Fibroblast of lung (primary cell): Measurements from ENCODE around the gene CCDC122. TPM values are rescaled to one million over a fixed set of nuclear protein-coding genes. Genes with fewer than 3 reads are reported as not detected.

Experiments used
- DNase-seq, 2 donors: peaks; one replicate each; pipeline versions ENCODE4 v3.0.0 to v3.0.0-alpha.2; 2010; ENCODE audit warnings: low read depth in 2 of 2
- H2AFZ ChIP-seq: 2 replicates; pipeline ENCODE4 v1.5.1; 2012; ENCODE audit warnings: low read length, control low read depth, inconsistent platforms
- H3K27ac ChIP-seq: 2 replicates; pipeline ENCODE4 v1.5.1; 2011; ENCODE audit warnings: low read length, control low read depth; ENCODE audit not compliant: insufficient read depth
- H3K27me3 ChIP-seq: 2 replicates; pipeline ENCODE4 v1.5.1; 2011; ENCODE audit warnings: mild to moderate bottlenecking, low read length; ENCODE audit not compliant: control insufficient read depth, insufficient read depth
- H3K36me3 ChIP-seq: 2 replicates; pipeline ENCODE4 v1.5.1; 2011; ENCODE audit warnings: low read length; ENCODE audit not compliant: control insufficient read depth, insufficient read depth
- H3K4me1 ChIP-seq: 2 replicates; pipeline ENCODE4 v1.5.1; 2011; ENCODE audit warnings: low read length; ENCODE audit not compliant: control insufficient read depth, insufficient read depth; ENCODE audit errors: extremely low read depth
- H3K4me2 ChIP-seq: 2 replicates; pipeline ENCODE4 v1.5.1; 2011; ENCODE audit warnings: low read length, control low read depth; ENCODE audit not compliant: insufficient read depth; ENCODE audit errors: extremely low read depth
- H3K4me3 ChIP-seq, 4 experiments: fragments of 200-600 bp in 1 of 4; sonication (generic) in 1 of 4; replicated peaks in 1 of 4; 2 replicates each; pipeline ENCODE4 v1.5.1; 2011 to 2016; ENCODE audit warnings: low read length in 4 of 4, low read depth in 3 of 4, mild to moderate bottlenecking in 3 of 4, control low read depth in 2 of 4, inconsistent platforms in 1 of 4, mixed read lengths in 1 of 4; ENCODE audit not compliant: insufficient read depth in 1 of 4; ENCODE audit errors: control extremely low read depth in 1 of 4
- H3K79me2 ChIP-seq: 2 replicates; pipeline ENCODE4 v1.5.1; 2012; ENCODE audit warnings: mild to moderate bottlenecking, low read length, inconsistent platforms; ENCODE audit not compliant: control insufficient read depth, insufficient read depth
- H3K9ac ChIP-seq: 2 replicates; pipeline ENCODE4 v1.5.1; 2011; ENCODE audit warnings: mild to moderate bottlenecking, low read length, control low read depth; ENCODE audit not compliant: insufficient read depth
- H3K9me3 ChIP-seq: 2 replicates; pipeline ENCODE4 v1.5.1; 2012; ENCODE audit warnings: low read depth, low read length; ENCODE audit not compliant: control insufficient read depth, insufficient read depth
- H4K20me1 ChIP-seq: 2 replicates; pipeline ENCODE4 v1.5.1; 2011; ENCODE audit warnings: low read length; ENCODE audit not compliant: control insufficient read depth, insufficient read depth; ENCODE audit errors: extremely low read depth
- EZH2 ChIP-seq: IDR thresholded peaks from 2 replicates; pipeline ENCODE4 v1.5.1; 2012; ENCODE audit warnings: low read length, control low read depth, mild to moderate bottlenecking; ENCODE audit errors: missing control alignments
- polyA plus RNA-seq, 2 donors: library from polyadenylated mRNA; depleted of rRNA in 1 of 2; stranded (reverse) in 1 of 2; unstranded in 1 of 2; fragments of >200 nt; gene quantifications; 2 replicates each; pipeline ENCODE4 v1.2.1, GENCODE V29; 2011 to 2012; ENCODE audit warnings: missing spikeins in 1 of 2
- total RNA-seq: library from RNA; depleted of rRNA; stranded (reverse); fragments of >200 nt; gene quantifications from 2 replicates; pipeline ENCODE4 v1.2.1, GENCODE V29; 2014
- TF ChIP-seq, protein P1 (sequence below), 2 donors: IDR thresholded peaks in 1 of 2; conservative IDR thresholded peaks in 1 of 2; 1 replicate in 1 of 2; 2 replicates in 1 of 2; pipeline ENCODE4 v1.5.1; 2011 to 2012; ENCODE audit warnings: low read length in 2 of 2, control low read depth in 1 of 2, inconsistent platforms in 1 of 2, low read depth in 1 of 2, mild to moderate bottlenecking in 1 of 2

Gene CCDC122
- total and polyA plus RNA-seq, 2 donors (not counting 1 experiment from before 2014, with no cell fraction given) = 2.0 to 6.8 TPM

DNA sequence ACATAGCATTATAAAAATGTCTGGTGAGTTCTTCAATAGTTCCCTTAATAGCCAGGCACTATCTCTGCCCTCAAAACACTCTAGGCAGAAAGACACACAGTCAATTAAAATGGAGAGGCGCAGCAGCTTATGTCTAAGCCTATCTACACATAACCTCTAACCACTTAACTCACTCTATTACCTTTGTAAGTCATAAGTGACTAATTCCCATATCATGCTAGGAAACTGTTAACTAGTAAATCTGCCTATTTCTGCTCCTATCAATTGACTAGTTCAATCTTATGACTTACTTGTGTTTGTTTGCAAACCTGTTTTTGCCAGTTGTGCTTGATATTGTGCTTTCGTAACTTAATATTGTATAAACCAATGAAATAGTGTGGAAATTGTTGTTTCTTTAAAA, 3.2 kb downstream of the CCDC122 start:
- H2AFZ ChIP-seq = no peak overlapping the region
- H3K9ac ChIP-seq = no peak overlapping the region
- no peaks in the 10 kb centered on the region for H3K27me3 ChIP-seq
- no peaks in the 10 kb centered on the region for H3K9me3 ChIP-seq
- no peaks in the 10 kb centered on the region for H3K4me1 ChIP-seq
- H4K20me1 ChIP-seq = no peaks in the 10 kb centered on the region
- H3K4me3 ChIP-seq = no peak overlapping the region
- no peak overlapping the region for H3K27ac ChIP-seq
- H3K79me2 ChIP-seq = no peaks in the 10 kb centered on the region
- no peak for DNase-seq
- TF ChIP-seq, protein P1, sequence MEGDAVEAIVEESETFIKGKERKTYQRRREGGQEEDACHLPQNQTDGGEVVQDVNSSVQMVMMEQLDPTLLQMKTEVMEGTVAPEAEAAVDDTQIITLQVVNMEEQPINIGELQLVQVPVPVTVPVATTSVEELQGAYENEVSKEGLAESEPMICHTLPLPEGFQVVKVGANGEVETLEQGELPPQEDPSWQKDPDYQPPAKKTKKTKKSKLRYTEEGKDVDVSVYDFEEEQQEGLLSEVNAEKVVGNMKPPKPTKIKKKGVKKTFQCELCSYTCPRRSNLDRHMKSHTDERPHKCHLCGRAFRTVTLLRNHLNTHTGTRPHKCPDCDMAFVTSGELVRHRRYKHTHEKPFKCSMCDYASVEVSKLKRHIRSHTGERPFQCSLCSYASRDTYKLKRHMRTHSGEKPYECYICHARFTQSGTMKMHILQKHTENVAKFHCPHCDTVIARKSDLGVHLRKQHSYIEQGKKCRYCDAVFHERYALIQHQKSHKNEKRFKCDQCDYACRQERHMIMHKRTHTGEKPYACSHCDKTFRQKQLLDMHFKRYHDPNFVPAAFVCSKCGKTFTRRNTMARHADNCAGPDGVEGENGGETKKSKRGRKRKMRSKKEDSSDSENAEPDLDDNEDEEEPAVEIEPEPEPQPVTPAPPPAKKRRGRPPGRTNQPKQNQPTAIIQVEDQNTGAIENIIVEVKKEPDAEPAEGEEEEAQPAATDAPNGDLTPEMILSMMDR (conservative IDR thresholded peaks at IDR 0.05 in 1 of 2, IDR thresholded peaks at IDR 0.05 in 1 of 2; ENCODE audit: low read depth in 1 of 2, low read length in 2 of 2) = no peak
- no peak for TF ChIP-seq EZH2
- H3K36me3 ChIP-seq = no peaks in the 10 kb centered on the region
- no peak overlapping the region for H3K4me2 ChIP-seq

DNA sequence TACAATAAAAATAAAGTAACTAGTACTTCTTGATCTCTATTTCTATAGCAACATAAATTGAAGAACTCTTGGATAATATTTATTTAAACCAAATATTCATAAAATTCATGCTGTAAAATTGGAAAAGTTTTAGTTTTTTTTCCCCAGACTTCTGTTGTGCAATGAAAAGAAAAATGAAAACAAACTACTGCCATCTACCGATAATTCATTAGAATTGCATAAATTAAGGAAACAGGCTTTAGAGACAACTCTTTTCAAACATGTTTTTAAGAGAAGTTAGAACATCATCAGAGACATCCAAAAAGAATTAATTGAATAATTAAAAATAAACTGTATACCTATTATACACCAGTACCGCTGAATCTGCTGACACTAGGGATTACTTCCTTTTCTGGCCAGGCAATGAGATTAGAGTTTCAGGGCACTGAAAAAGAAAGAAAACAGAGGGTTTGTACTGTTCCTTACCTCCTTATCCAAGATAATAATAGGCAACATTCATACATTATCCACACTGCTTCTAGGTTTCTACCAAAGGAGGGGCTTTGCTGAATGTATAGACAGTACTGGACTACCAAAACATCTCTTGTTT, 4.9 kb downstream of the CCDC122 start:
- DNase-seq = peak; percentile 16 to 65
- Histone ChIP-seq H3K4me1 (no peaks in the 10 kb centered on the region), H4K20me1 (no peaks in the 10 kb centered on the region), H3K27ac (no peak overlapping the region), H3K4me3 (no peak overlapping the region), H3K79me2 (no peaks in the 10 kb centered on the region), H3K27me3 (no peaks in the 10 kb centered on the region), H2AFZ (no peak overlapping the region), H3K4me2 (no peak overlapping the region), H3K9me3 (no peaks in the 10 kb centered on the region), H3K36me3 (no peaks in the 10 kb centered on the region), H3K9ac (no peak overlapping the region)
- TF ChIP-seq, protein P1 (conservative IDR thresholded peaks at IDR 0.05 in 1 of 2, IDR thresholded peaks at IDR 0.05 in 1 of 2; ENCODE audit: low read depth in 1 of 2, low read length in 2 of 2) = peak; percentile 4 to 43
- TF ChIP-seq EZH2 = no peak

DNA sequence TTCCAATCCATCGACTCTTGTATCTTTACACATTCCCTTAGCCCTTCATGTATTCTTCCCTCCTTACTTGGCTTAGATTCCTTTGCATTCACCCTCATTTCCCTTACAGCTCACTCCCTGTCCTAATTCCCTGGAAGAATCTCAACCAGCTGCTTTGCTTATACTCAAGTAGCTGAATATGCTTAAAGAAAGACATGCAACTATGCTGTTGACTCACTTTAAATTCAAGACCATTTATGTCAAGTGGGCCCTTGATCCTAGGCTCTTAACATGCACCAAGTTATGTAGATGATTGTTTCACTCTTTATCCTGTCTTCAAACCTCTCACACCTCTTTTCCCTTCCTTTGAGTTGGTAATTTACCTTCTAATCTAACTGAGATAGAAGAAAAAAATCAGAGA, 7.4 kb downstream of the CCDC122 start:
- no peaks in the 10 kb centered on the region for H3K4me1 ChIP-seq
- H3K4me2 ChIP-seq = no peak overlapping the region
- H3K4me3 ChIP-seq = no peak overlapping the region
- H3K27me3 ChIP-seq = no peaks in the 10 kb centered on the region
- DNase-seq = peak in 1 of 2 donors; percentile 54
- no peak overlapping the region for H2AFZ ChIP-seq
- H3K36me3 ChIP-seq = no peaks in the 10 kb centered on the region
- no peak overlapping the region for H3K27ac ChIP-seq
- H4K20me1 ChIP-seq = no peaks in the 10 kb centered on the region
- TF ChIP-seq EZH2 = no peak
- TF ChIP-seq, protein P1 (conservative IDR thresholded peaks at IDR 0.05 in 1 of 2, IDR thresholded peaks at IDR 0.05 in 1 of 2; ENCODE audit: low read depth in 1 of 2, low read length in 2 of 2) = no peak
- no peaks in the 10 kb centered on the region for H3K9me3 ChIP-seq
- H3K79me2 ChIP-seq = no peaks in the 10 kb centered on the region
- H3K9ac ChIP-seq = no peak overlapping the region
